NB4 (cell line): ENCODE data around the gene GSDMA.

ENCODE experiments used
- MYC ChIP-seq: IDR thresholded peaks from 2 replicates; pipeline ENCODE4 v1.6.1; 2011; ENCODE audit warnings: low read depth, low read length
- POLR2A ChIP-seq: IDR thresholded peaks from 2 replicates; pipeline ENCODE4 v1.6.1; 2011; ENCODE audit warnings: mild to moderate bottlenecking; ENCODE audit not compliant: insufficient read length; ENCODE audit errors: extremely low read depth
- TF ChIP-seq, protein P1 (sequence below): IDR thresholded peaks from one replicate; pipeline ENCODE4 v1.5.1; 2012; ENCODE audit warnings: low read depth, low read length

DNA sequence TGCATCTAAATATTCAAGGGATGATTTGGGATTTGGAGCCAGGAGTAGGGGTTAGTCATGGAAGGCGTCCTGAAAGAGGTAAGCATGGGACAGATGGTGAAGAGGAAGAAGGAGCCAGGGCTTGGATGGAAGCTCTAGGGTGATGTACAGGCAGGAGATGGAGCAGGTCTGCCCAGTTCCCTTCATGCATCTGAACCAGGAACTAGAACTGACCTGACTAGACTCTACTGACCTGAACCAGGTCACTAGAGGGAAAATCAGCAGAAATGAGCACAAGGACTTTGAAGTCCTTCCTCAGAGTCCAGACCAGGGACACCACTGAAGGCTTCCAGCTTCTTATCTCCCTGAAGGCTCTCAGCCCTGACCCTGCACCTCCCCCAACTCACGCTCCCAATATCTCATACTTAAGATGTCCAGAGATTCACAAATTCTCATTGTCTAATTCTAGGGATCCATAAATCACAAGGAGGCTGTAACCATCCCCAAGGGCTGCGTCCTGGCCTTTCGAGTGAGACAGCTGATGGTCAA, 8.3 kb downstream of the GSDMA start:
- TF ChIP-seq MYC (no peak), POLR2A (no peak)
- TF ChIP-seq, protein P1, sequence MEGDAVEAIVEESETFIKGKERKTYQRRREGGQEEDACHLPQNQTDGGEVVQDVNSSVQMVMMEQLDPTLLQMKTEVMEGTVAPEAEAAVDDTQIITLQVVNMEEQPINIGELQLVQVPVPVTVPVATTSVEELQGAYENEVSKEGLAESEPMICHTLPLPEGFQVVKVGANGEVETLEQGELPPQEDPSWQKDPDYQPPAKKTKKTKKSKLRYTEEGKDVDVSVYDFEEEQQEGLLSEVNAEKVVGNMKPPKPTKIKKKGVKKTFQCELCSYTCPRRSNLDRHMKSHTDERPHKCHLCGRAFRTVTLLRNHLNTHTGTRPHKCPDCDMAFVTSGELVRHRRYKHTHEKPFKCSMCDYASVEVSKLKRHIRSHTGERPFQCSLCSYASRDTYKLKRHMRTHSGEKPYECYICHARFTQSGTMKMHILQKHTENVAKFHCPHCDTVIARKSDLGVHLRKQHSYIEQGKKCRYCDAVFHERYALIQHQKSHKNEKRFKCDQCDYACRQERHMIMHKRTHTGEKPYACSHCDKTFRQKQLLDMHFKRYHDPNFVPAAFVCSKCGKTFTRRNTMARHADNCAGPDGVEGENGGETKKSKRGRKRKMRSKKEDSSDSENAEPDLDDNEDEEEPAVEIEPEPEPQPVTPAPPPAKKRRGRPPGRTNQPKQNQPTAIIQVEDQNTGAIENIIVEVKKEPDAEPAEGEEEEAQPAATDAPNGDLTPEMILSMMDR = no peak
